A549 (cell line): ENCODE data around the gene ATP6V0E1.

Experiments used
- CBX8 ChIP-seq: fragments of 200-600 bp; sonication (generic); IDR thresholded peaks from 2 replicates; pipeline ENCODE4 v1.6.1; 2016
- EP300 ChIP-seq, 2 experiments: fragments of >200 bp; sonication (Bioruptor Twin); formaldehyde crosslinking; IDR thresholded peaks; 2 replicates in 1 of 2; 3 replicates in 1 of 2; pipeline ENCODE4 v1.6.1; 2016 to 2017
- JUN ChIP-seq, 2 experiments: fragments of >200 bp; sonication (Bioruptor Twin); formaldehyde crosslinking; IDR thresholded peaks; 2 replicates in 1 of 2; 3 replicates in 1 of 2; pipeline ENCODE4 v1.6.1; 2016 to 2017
- NR3C1 ChIP-seq: fragments of >200 bp; sonication (Bioruptor Twin); formaldehyde crosslinking; IDR thresholded peaks from 3 replicates; pipeline ENCODE4 v1.6.1; 2017
- POLR2AphosphoS2 ChIP-seq: conservative IDR thresholded peaks from 2 replicates; pipeline ENCODE4 v1.6.1; 2012; ENCODE audit warnings: low read length, improper control_type of control experiment, inconsistent platforms
- TF ChIP-seq, protein P1 (sequence below): fragments of >200 bp; sonication (Bioruptor Twin); formaldehyde crosslinking; IDR thresholded peaks from 3 replicates; pipeline ENCODE4 v1.5.1; 2016
- TF ChIP-seq, protein P2 (sequence below): fragments of 450-650 bp; IDR thresholded peaks from 2 replicates; pipeline ENCODE4 v1.6.1; 2014; ENCODE audit warnings: antibody characterized with exemption
- TF ChIP-seq, protein P3 (sequence below): IDR thresholded peaks from 2 replicates; pipeline ENCODE4 v1.6.1; 2012
- TF ChIP-seq, protein P4 (sequence below): fragments of 250-450 bp; sonication (Bioruptor Pico); IDR thresholded peaks from 2 replicates; pipeline ENCODE4 v1.5.0; 2021; ENCODE audit warnings: mild to moderate bottlenecking, moderate library complexity, borderline replicate concordance
- TF ChIP-seq, protein P5 (sequence below): fragments of 200-600 bp; sonication (generic); IDR thresholded peaks from 2 replicates; pipeline ENCODE4 v1.6.1; 2016; ENCODE audit warnings: antibody characterized with exemption, mild to moderate bottlenecking, moderate library complexity

DNA sequence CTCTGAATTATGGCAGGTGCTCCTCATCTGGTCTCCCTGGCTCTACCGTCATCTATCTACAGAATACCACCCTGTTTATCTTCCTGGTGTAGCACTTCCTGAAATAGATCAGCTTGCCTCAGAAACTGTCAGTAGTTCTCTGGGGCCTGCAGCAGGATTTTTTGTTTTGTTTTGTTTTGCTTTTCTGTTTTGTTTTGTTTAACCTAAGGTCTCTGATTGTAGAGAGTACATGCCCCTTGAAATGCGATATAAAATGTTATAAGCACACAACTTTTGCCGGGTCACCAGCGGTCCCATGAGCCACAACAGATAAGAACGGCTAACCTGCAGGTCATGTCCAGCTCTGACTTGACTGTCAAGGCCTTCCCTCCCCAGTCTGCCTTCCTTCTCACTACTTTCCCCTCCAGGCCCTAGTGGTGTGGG is 45.9 kb downstream of the ATP6V0E1 start:
- TF ChIP-seq, protein P1, sequence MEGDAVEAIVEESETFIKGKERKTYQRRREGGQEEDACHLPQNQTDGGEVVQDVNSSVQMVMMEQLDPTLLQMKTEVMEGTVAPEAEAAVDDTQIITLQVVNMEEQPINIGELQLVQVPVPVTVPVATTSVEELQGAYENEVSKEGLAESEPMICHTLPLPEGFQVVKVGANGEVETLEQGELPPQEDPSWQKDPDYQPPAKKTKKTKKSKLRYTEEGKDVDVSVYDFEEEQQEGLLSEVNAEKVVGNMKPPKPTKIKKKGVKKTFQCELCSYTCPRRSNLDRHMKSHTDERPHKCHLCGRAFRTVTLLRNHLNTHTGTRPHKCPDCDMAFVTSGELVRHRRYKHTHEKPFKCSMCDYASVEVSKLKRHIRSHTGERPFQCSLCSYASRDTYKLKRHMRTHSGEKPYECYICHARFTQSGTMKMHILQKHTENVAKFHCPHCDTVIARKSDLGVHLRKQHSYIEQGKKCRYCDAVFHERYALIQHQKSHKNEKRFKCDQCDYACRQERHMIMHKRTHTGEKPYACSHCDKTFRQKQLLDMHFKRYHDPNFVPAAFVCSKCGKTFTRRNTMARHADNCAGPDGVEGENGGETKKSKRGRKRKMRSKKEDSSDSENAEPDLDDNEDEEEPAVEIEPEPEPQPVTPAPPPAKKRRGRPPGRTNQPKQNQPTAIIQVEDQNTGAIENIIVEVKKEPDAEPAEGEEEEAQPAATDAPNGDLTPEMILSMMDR = no peak
- TF ChIP-seq, protein P2, sequence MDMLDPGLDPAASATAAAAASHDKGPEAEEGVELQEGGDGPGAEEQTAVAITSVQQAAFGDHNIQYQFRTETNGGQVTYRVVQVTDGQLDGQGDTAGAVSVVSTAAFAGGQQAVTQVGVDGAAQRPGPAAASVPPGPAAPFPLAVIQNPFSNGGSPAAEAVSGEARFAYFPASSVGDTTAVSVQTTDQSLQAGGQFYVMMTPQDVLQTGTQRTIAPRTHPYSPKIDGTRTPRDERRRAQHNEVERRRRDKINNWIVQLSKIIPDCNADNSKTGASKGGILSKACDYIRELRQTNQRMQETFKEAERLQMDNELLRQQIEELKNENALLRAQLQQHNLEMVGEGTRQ = no peak
- TF ChIP-seq POLR2AphosphoS2 = no peak
- no peak for TF ChIP-seq JUN (IDR thresholded peaks at IDR 0.05)
- TF ChIP-seq, protein P3, sequence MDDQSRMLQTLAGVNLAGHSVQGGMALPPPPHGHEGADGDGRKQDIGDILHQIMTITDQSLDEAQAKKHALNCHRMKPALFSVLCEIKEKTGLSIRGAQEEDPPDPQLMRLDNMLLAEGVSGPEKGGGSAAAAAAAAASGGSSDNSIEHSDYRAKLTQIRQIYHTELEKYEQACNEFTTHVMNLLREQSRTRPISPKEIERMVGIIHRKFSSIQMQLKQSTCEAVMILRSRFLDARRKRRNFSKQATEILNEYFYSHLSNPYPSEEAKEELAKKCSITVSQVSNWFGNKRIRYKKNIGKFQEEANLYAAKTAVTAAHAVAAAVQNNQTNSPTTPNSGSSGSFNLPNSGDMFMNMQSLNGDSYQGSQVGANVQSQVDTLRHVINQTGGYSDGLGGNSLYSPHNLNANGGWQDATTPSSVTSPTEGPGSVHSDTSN = no peak
- TF ChIP-seq CBX8 = no peak
- TF ChIP-seq, protein P4, sequence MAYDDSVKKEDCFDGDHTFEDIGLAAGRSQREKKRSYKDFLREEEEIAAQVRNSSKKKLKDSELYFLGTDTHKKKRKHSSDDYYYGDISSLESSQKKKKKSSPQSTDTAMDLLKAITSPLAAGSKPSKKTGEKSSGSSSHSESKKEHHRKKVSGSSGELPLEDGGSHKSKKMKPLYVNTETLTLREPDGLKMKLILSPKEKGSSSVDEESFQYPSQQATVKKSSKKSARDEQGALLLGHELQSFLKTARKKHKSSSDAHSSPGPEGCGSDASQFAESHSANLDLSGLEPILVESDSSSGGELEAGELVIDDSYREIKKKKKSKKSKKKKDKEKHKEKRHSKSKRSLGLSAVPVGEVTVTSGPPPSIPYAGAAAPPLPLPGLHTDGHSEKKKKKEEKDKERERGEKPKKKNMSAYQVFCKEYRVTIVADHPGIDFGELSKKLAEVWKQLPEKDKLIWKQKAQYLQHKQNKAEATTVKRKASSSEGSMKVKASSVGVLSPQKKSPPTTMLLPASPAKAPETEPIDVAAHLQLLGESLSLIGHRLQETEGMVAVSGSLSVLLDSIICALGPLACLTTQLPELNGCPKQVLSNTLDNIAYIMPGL = no peak
- TF ChIP-seq NR3C1 = no peak
- TF ChIP-seq, protein P5, sequence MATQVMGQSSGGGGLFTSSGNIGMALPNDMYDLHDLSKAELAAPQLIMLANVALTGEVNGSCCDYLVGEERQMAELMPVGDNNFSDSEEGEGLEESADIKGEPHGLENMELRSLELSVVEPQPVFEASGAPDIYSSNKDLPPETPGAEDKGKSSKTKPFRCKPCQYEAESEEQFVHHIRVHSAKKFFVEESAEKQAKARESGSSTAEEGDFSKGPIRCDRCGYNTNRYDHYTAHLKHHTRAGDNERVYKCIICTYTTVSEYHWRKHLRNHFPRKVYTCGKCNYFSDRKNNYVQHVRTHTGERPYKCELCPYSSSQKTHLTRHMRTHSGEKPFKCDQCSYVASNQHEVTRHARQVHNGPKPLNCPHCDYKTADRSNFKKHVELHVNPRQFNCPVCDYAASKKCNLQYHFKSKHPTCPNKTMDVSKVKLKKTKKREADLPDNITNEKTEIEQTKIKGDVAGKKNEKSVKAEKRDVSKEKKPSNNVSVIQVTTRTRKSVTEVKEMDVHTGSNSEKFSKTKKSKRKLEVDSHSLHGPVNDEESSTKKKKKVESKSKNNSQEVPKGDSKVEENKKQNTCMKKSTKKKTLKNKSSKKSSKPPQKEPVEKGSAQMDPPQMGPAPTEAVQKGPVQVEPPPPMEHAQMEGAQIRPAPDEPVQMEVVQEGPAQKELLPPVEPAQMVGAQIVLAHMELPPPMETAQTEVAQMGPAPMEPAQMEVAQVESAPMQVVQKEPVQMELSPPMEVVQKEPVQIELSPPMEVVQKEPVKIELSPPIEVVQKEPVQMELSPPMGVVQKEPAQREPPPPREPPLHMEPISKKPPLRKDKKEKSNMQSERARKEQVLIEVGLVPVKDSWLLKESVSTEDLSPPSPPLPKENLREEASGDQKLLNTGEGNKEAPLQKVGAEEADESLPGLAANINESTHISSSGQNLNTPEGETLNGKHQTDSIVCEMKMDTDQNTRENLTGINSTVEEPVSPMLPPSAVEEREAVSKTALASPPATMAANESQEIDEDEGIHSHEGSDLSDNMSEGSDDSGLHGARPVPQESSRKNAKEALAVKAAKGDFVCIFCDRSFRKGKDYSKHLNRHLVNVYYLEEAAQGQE = no peak
- no peak for TF ChIP-seq EP300 (IDR thresholded peaks at IDR 0.05)
